DMS 273 (cell line): ENCODE measurements around the gene TMEM134.
"Not testable (repeated sequence)": the region's sequence is repeated elsewhere in the genome, so short reads cannot be mapped to it uniquely, and the experiment has no call there.

ENCODE experiments used
- DNase-seq: peaks from one replicate; lab custom pipeline; 2025; ENCODE audit not compliant: unreplicated experiment; lab: John Stamatoyannopoulos, UW

The TMEM134 gene

GRCh38 chr11:67439321-67440228 lies 29.5 kb downstream of the TMEM134 start:
- DNase-seq = peak; percentile 66

GRCh38 chr11:67438158-67438902 lies 30.7 kb downstream of the TMEM134 start:
- no peak for DNase-seq

GRCh38 chr11:67437809-67438157 lies 31.3 kb downstream of the TMEM134 start:
- no peak for DNase-seq

- DNase-seq = no peak
These were observed 31.8 kb downstream of the TMEM134 start, which contains the start of gene PTPRCAP for GRCh38 chr11:67437082-67437808. Gene PTPRCAP, minus strand, starts transcription at chr11:67437682. Its CDS starts 63 bp downstream, at chr11:67437619.

GRCh38 chr11:67436459-67437081 lies 32.5 kb downstream of the TMEM134 start:
- peak; percentile 38 for DNase-seq

GRCh38 chr11:67435727-67436458 lies 33.2 kb downstream of the TMEM134 start:
- DNase-seq = no peak

GRCh38 chr11:67435031-67435726 lies 33.9 kb downstream of the TMEM134 start:
- DNase-seq = no peak

GRCh38 chr11:67434395-67434881 lies 34.6 kb downstream of the TMEM134 start:
- no peak for DNase-seq

- no peak for DNase-seq
These were observed 35.3 kb downstream of the TMEM134 start for GRCh38 chr11:67433536-67434394.

- no peak for DNase-seq
These were observed 36.2 kb downstream of the TMEM134 start for GRCh38 chr11:67432655-67433349.

GRCh38 chr11:67431346-67432249 lies 37.5 kb downstream of the TMEM134 start:
- DNase-seq = no peak

- no peak for DNase-seq
These were observed 39.3 kb downstream of the TMEM134 start for GRCh38 chr11:67429722-67430121.

GRCh38 chr11:67429038-67429668 lies 39.9 kb downstream of the TMEM134 start:
- peak; percentile 25 for DNase-seq

- DNase-seq = peak; percentile 98
These were observed 40.7 kb downstream of the TMEM134 start, which contains the start of gene RPS6KB2 for GRCh38 chr11:67428052-67429001. Gene RPS6KB2, plus strand, starts transcription at chr11:67428494. Its CDS starts 52 bp downstream, at chr11:67428546.

GRCh38 chr11:67427364-67427859 lies 41.6 kb downstream of the TMEM134 start:
- not testable (repeated sequence) for DNase-seq
